H1 (cell line): ENCODE results near the gene MT1F. TPM values are rescaled to one million over a fixed set of nuclear protein-coding genes. Genes with fewer than 3 reads are reported as not detected.

Experiments used
- ASH2L ChIP-seq: fragments of 200-600, 300-600 bp; sonication (generic); IDR thresholded peaks from one replicate; pipeline ENCODE4 v1.7.1; 2017; ENCODE audit warnings: low read length
- CBX5 ChIP-seq: fragments of 300-800, 300-1000 bp; sonication (generic); IDR thresholded peaks from 2 replicates; pipeline ENCODE4 v1.7.1; 2016; ENCODE audit warnings: antibody characterized with exemption, low read length, low read depth
- CEBPB ChIP-seq: IDR thresholded peaks from 2 replicates; pipeline ENCODE4 v1.6.1; 2012; ENCODE audit warnings: low read depth, low read length
- GABPA ChIP-seq: IDR thresholded peaks from 2 replicates; pipeline ENCODE4 v1.6.1; 2011; ENCODE audit warnings: mild to moderate bottlenecking, low read length, moderate library complexity, borderline replicate concordance; ENCODE audit not compliant: insufficient read depth
- MAFK ChIP-seq: IDR thresholded peaks from 2 replicates; pipeline ENCODE4 v1.6.1; 2012; ENCODE audit warnings: low read depth, mild to moderate bottlenecking, improper control_type of control experiment, low read length
- RAD21 ChIP-seq, 2 experiments: IDR thresholded peaks in 1 of 2; conservative IDR thresholded peaks in 1 of 2; 2 replicates each; pipeline ENCODE4 v1.6.1; 2011; ENCODE audit warnings: low read depth in 2 of 2, low read length in 2 of 2, improper control_type of control experiment in 1 of 2, inconsistent platforms in 1 of 2, mild to moderate bottlenecking in 1 of 2, moderate library complexity in 1 of 2
- SIRT6 ChIP-seq: IDR thresholded peaks from one replicate; pipeline ENCODE4 v1.7.1; 2012; ENCODE audit warnings: low read length, inconsistent platforms
- SIX5 ChIP-seq: IDR thresholded peaks from 2 replicates; pipeline ENCODE4 v1.6.1; 2011; ENCODE audit warnings: mild to moderate bottlenecking, low read depth, low read length
- SUZ12 ChIP-seq: fragments of 200-600 bp; sonication (generic); IDR thresholded peaks from 2 replicates; pipeline ENCODE4 v1.6.1; 2012; ENCODE audit warnings: mild to moderate bottlenecking, inconsistent platforms, low read length, moderate library complexity, mixed read lengths
- polyA plus RNA-seq, 7 experiments: library from polyadenylated mRNA; depleted of rRNA in 3 of 7; stranded (reverse) in 5 of 7; unstranded in 2 of 7; fragments of >200 nt in 5 of 7; fragments of 200-250 nt in 2 of 7; gene quantifications; 1 replicate in 5 of 7; 2 replicates in 1 of 7; 4 replicates in 1 of 7; pipeline versions ENCODE4 v1.2.1 to v1.2.3, GENCODE V29; 2011 to 2013; ENCODE audit warnings: missing spikeins in 2 of 7, mixed read lengths in 2 of 7
- total RNA-seq: library from RNA; stranded (reverse); fragmentation: NEBNext Ultra II Directional; extraction: Animal tissue kit (Norgen Biotek cat#: 25700); gene quantifications from 2 replicates; pipeline ENCODE4 v1.2.1, GENCODE V29; 2021
- TF ChIP-seq, protein P1 (sequence below): fragments of 300-600 bp; sonication (generic); IDR thresholded peaks from 2 replicates; pipeline ENCODE4 v1.7.1; 2012; ENCODE audit warnings: low read length, moderate library complexity, mild to moderate bottlenecking, inconsistent platforms; ENCODE audit not compliant: insufficient replicate concordance

MT1F gene
- total and polyA plus RNA-seq, 2 of the 8 experiments (the other 6 are each of a cell fraction or from before 2014, with no cell fraction given), result 5.9 to 20.8 TPM

DNA sequence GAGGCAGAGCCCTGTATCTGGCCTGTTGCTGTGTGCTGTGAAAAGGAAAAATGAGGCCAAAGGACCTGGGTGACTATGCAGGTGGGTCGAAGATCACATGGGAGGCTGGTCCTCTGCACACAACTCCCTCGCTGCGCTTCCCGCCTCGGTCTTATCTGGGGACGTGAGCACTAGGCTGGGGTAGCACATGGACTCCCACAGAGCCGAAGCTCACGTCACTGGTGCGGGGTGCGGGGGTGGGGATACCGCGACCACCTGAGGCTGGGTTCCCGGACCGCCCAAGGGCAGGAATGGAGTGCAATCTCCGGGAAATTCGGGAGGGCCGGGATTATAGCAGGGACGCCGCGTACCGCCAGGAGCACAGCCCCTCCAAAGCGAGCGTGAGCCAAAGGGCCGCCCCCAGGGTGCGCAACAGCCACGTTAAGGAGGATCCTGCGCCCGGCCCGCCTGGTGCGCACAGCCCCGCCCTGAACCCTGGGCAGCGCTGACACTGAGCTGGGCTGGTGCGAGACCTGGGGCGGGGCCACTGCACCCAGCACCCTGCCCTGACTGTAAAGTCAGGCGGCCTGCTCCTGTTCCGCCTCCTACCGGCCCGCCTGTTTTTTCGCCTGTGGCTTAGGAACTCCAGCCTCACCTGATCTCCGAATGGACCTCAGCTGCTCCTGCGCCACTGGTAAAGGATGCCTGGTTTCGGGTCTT, 14.5 kb upstream of the MT1F start (continued):
- TF ChIP-seq, protein P1, sequence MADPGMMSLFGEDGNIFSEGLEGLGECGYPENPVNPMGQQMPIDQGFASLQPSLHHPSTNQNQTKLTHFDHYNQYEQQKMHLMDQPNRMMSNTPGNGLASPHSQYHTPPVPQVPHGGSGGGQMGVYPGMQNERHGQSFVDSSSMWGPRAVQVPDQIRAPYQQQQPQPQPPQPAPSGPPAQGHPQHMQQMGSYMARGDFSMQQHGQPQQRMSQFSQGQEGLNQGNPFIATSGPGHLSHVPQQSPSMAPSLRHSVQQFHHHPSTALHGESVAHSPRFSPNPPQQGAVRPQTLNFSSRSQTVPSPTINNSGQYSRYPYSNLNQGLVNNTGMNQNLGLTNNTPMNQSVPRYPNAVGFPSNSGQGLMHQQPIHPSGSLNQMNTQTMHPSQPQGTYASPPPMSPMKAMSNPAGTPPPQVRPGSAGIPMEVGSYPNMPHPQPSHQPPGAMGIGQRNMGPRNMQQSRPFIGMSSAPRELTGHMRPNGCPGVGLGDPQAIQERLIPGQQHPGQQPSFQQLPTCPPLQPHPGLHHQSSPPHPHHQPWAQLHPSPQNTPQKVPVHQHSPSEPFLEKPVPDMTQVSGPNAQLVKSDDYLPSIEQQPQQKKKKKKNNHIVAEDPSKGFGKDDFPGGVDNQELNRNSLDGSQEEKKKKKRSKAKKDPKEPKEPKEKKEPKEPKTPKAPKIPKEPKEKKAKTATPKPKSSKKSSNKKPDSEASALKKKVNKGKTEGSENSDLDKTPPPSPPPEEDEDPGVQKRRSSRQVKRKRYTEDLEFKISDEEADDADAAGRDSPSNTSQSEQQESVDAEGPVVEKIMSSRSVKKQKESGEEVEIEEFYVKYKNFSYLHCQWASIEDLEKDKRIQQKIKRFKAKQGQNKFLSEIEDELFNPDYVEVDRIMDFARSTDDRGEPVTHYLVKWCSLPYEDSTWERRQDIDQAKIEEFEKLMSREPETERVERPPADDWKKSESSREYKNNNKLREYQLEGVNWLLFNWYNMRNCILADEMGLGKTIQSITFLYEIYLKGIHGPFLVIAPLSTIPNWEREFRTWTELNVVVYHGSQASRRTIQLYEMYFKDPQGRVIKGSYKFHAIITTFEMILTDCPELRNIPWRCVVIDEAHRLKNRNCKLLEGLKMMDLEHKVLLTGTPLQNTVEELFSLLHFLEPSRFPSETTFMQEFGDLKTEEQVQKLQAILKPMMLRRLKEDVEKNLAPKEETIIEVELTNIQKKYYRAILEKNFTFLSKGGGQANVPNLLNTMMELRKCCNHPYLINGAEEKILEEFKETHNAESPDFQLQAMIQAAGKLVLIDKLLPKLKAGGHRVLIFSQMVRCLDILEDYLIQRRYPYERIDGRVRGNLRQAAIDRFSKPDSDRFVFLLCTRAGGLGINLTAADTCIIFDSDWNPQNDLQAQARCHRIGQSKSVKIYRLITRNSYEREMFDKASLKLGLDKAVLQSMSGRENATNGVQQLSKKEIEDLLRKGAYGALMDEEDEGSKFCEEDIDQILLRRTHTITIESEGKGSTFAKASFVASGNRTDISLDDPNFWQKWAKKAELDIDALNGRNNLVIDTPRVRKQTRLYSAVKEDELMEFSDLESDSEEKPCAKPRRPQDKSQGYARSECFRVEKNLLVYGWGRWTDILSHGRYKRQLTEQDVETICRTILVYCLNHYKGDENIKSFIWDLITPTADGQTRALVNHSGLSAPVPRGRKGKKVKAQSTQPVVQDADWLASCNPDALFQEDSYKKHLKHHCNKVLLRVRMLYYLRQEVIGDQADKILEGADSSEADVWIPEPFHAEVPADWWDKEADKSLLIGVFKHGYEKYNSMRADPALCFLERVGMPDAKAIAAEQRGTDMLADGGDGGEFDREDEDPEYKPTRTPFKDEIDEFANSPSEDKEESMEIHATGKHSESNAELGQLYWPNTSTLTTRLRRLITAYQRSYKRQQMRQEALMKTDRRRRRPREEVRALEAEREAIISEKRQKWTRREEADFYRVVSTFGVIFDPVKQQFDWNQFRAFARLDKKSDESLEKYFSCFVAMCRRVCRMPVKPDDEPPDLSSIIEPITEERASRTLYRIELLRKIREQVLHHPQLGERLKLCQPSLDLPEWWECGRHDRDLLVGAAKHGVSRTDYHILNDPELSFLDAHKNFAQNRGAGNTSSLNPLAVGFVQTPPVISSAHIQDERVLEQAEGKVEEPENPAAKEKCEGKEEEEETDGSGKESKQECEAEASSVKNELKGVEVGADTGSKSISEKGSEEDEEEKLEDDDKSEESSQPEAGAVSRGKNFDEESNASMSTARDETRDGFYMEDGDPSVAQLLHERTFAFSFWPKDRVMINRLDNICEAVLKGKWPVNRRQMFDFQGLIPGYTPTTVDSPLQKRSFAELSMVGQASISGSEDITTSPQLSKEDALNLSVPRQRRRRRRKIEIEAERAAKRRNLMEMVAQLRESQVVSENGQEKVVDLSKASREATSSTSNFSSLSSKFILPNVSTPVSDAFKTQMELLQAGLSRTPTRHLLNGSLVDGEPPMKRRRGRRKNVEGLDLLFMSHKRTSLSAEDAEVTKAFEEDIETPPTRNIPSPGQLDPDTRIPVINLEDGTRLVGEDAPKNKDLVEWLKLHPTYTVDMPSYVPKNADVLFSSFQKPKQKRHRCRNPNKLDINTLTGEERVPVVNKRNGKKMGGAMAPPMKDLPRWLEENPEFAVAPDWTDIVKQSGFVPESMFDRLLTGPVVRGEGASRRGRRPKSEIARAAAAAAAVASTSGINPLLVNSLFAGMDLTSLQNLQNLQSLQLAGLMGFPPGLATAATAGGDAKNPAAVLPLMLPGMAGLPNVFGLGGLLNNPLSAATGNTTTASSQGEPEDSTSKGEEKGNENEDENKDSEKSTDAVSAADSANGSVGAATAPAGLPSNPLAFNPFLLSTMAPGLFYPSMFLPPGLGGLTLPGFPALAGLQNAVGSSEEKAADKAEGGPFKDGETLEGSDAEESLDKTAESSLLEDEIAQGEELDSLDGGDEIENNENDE, result no peak
- TF ChIP-seq SIX5, result no peak
- TF ChIP-seq CBX5, result no peak
- TF ChIP-seq MAFK, result no peak
- TF ChIP-seq CEBPB, result no peak
- TF ChIP-seq RAD21 (IDR thresholded peaks at IDR 0.05 in 1 of 2, conservative IDR thresholded peaks at IDR 0.05 in 1 of 2; ENCODE audit: low read depth in 2 of 2, low read length in 2 of 2), result peak; percentile 32 to 36
- 0 out of 2 replicates have a peak, but pooled peaks have one; percentile 55 for TF ChIP-seq GABPA
- TF ChIP-seq ASH2L, result no peak
- no peak for TF ChIP-seq SIRT6
- TF ChIP-seq SUZ12, result peak; percentile 72
